Measurements from ENCODE around the gene DMD.

GRCh38 chrX:32269866-32270265 is 941.5 kb downstream of the DMD start:
- TF ChIP-seq, protein P1, sequence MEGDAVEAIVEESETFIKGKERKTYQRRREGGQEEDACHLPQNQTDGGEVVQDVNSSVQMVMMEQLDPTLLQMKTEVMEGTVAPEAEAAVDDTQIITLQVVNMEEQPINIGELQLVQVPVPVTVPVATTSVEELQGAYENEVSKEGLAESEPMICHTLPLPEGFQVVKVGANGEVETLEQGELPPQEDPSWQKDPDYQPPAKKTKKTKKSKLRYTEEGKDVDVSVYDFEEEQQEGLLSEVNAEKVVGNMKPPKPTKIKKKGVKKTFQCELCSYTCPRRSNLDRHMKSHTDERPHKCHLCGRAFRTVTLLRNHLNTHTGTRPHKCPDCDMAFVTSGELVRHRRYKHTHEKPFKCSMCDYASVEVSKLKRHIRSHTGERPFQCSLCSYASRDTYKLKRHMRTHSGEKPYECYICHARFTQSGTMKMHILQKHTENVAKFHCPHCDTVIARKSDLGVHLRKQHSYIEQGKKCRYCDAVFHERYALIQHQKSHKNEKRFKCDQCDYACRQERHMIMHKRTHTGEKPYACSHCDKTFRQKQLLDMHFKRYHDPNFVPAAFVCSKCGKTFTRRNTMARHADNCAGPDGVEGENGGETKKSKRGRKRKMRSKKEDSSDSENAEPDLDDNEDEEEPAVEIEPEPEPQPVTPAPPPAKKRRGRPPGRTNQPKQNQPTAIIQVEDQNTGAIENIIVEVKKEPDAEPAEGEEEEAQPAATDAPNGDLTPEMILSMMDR (IDR thresholded peaks at IDR 0.05; ENCODE audit: borderline replicate concordance, extremely low read depth, low read length, poor library complexity, severe bottlenecking): no peak
- no peak for TF ChIP-seq EZH2 (IDR thresholded peaks at IDR 0.05; ENCODE audit: borderline replicate concordance, low read depth, low read length, severe bottlenecking)

Data from DND-41 (cell line).